IMR-90 (cell line): ENCODE data around the gene KAZN.

Experiments used
- CHD1 ChIP-seq: IDR thresholded peaks from 2 replicates; pipeline ENCODE4 v1.6.1; 2012; ENCODE audit warnings: low read depth, low read length, improper control_type of control experiment
- CTCF ChIP-seq: conservative IDR thresholded peaks from 2 replicates; pipeline ENCODE4 v1.5.1; 2012; ENCODE audit warnings: mild to moderate bottlenecking, low read depth, low read length, improper control_type of control experiment
- MXI1 ChIP-seq: IDR thresholded peaks from 2 replicates; pipeline ENCODE4 v1.6.1; 2012; ENCODE audit warnings: low read depth, mild to moderate bottlenecking, low read length, moderate library complexity, borderline replicate concordance
- POLR2A ChIP-seq: IDR thresholded peaks from 2 replicates; pipeline ENCODE4 v1.6.1; 2012; ENCODE audit warnings: mild to moderate bottlenecking, low read depth, low read length
- SMC3 ChIP-seq: fragments of 150-350 bp; IDR thresholded peaks from 2 replicates; pipeline ENCODE4 v1.6.1; 2016; ENCODE audit warnings: low read depth, mild to moderate bottlenecking, antibody characterized with exemption, low read length, moderate library complexity
- USF2 ChIP-seq: fragments of 150-350 bp; IDR thresholded peaks from 2 replicates; pipeline ENCODE4 v1.6.1; 2017; ENCODE audit warnings: mild to moderate bottlenecking, antibody characterized with exemption, low read length, low read depth

- TF ChIP-seq CTCF (no peak), POLR2A (no peak), USF2 (no peak), CHD1 (no peak), SMC3 (no peak), MXI1 (no peak)
Observed at GRCh38 chr1:14725695-14726094, 127.2 kb downstream of the KAZN start.
